Measurements from ENCODE around the gene PIGX. TPM values are rescaled to one million over a fixed set of nuclear protein-coding genes. Genes with fewer than 3 reads are reported as not detected.

Gene PIGX
- total and polyA plus RNA-seq, 2 donors (not counting 1 experiment from before 2014, with no cell fraction given) = 4.9 to 21.5 TPM

DNA sequence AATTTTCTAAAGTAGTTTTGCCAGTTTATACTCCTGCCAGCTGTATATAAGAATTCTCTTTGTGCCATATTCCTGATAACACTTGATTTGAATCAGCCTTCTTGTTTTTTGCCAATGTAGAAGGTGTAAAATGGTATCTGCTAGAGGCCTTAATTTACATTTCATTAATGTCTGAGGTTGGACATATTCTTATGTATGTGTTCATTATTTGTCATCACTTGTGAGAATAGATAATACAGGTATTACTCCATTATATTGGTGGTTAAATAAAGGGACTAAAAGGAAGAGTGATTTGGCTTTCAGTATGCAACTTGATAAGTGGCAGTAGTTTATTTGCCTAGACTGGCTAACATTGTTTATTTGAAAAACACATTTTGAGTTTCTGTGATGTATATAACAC lies 53.3 kb downstream of the PIGX start:
- TF ChIP-seq, protein P1, sequence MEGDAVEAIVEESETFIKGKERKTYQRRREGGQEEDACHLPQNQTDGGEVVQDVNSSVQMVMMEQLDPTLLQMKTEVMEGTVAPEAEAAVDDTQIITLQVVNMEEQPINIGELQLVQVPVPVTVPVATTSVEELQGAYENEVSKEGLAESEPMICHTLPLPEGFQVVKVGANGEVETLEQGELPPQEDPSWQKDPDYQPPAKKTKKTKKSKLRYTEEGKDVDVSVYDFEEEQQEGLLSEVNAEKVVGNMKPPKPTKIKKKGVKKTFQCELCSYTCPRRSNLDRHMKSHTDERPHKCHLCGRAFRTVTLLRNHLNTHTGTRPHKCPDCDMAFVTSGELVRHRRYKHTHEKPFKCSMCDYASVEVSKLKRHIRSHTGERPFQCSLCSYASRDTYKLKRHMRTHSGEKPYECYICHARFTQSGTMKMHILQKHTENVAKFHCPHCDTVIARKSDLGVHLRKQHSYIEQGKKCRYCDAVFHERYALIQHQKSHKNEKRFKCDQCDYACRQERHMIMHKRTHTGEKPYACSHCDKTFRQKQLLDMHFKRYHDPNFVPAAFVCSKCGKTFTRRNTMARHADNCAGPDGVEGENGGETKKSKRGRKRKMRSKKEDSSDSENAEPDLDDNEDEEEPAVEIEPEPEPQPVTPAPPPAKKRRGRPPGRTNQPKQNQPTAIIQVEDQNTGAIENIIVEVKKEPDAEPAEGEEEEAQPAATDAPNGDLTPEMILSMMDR (IDR thresholded peaks at IDR 0.05) = no peak
- H3K4me2 ChIP-seq (replicated peaks; ENCODE audit: low read depth, low read length, poor library complexity, severe bottlenecking) = no peak overlapping the region
- peaks cover 0 to 2% of the 10 kb centered on the region in 2 experiments for H3K36me3 ChIP-seq (replicated peaks in 1 of 2; ENCODE audit: control extremely low read depth in 1 of 2, control insufficient read depth in 1 of 2, extremely low read depth in 1 of 2, insufficient read depth in 2 of 2, low read length in 1 of 2)
- no peak for DNase-seq
- H3K4me1 ChIP-seq (ENCODE audit: control insufficient read depth in 2 of 2, insufficient read depth in 2 of 2, low read length in 2 of 2) = peaks cover 0 to 8% of the 10 kb centered on the region in 2 donors
- ChIA-PET POLR2A (no interaction called here), CTCF (no interaction called here)
- H4K20me1 ChIP-seq (ENCODE audit: control insufficient read depth, insufficient read depth, low read length, poor library complexity, severe bottlenecking) = peaks cover 64% of the 10 kb centered on the region
- Mint-ChIP-seq H3K4me1 (peaks cover 28% of the 10 kb centered on the region), H3K4me3 (no peak overlapping the region), H3K9me3 (ENCODE audit: insufficient read depth) (peaks cover 3% of the 10 kb centered on the region), H3K27me3 (no peaks in the 10 kb centered on the region), H3K27ac (no peak overlapping the region)
- intact Hi-C loops (cut with micrococcal nuclease) = no loop called here
- peaks cover 86% of the 10 kb centered on the region for H3K79me2 ChIP-seq (ENCODE audit: control insufficient read depth, insufficient read depth, low read length)
- no peaks in the 10 kb centered on the region for H3K9me3 ChIP-seq (ENCODE audit: control extremely low read depth in 1 of 3, control insufficient read depth in 2 of 3, insufficient read depth in 1 of 3, low read length in 2 of 3)
- H3K27me3 ChIP-seq (replicated peaks in 1 of 4; ENCODE audit: control extremely low read depth in 1 of 4, control insufficient read depth in 3 of 4, insufficient read depth in 4 of 4, low read length in 3 of 4) = no peaks in the 10 kb centered on the region
- no peak overlapping the region for H3K4me3 ChIP-seq (ENCODE audit: control extremely low read depth in 1 of 5, extremely low read depth in 1 of 5, insufficient read depth in 1 of 5, low read depth in 2 of 5, low read length in 4 of 5)
- H3K27ac ChIP-seq (ENCODE audit: low read length in 2 of 2) = no peak overlapping the region
- ATAC-seq (ENCODE audit: low read depth) = no peak
- no peak overlapping the region for H2AFZ ChIP-seq (ENCODE audit: insufficient read depth, low read depth, low read length, poor library complexity, severe bottlenecking)
- H3K9ac ChIP-seq (ENCODE audit: low read length) = no peak overlapping the region

DNA sequence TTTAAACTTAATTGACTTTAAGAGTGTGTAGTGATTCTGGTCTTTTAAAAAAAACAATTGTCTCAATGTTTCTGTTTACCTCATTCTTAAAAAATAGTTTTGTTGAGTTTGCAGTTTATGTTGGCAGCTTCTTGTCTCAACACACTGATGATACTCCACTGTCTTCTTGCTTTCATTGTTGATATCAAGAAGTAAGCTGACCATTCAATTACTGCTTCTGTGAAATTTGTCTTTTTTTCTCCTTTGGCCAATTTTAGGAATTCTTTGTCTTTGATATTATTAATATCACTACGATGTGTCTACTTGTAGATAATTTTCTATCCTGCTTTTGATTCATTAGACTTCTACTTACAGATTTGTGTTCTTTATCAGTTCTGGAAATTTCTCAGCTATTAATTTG lies 58.9 kb downstream of the PIGX start:
- DNase-seq (no peak), ATAC-seq (ENCODE audit: low read depth) (no peak)
- H3K36me3 ChIP-seq (replicated peaks in 1 of 2; ENCODE audit: control extremely low read depth in 1 of 2, control insufficient read depth in 1 of 2, extremely low read depth in 1 of 2, insufficient read depth in 2 of 2, low read length in 1 of 2) = peaks cover 0 to 2% of the 10 kb centered on the region in 2 experiments
- WGBS (ENCODE audit: insufficient coverage) = no CpG with 5 or more reads among the region's 1 CpG
- no peaks in the 10 kb centered on the region for H3K9me3 ChIP-seq (ENCODE audit: control extremely low read depth in 1 of 3, control insufficient read depth in 2 of 3, insufficient read depth in 1 of 3, low read length in 2 of 3)
- intact Hi-C loops (cut with micrococcal nuclease) = no loop called here
- H3K4me3 ChIP-seq (ENCODE audit: control extremely low read depth in 1 of 5, extremely low read depth in 1 of 5, insufficient read depth in 1 of 5, low read depth in 2 of 5, low read length in 4 of 5) = no peak overlapping the region
- no peak overlapping the region for H3K9ac ChIP-seq (ENCODE audit: low read length)
- peaks cover 26 to 29% of the 10 kb centered on the region in 2 donors for H3K4me1 ChIP-seq (ENCODE audit: control insufficient read depth in 2 of 2, insufficient read depth in 2 of 2, low read length in 2 of 2)
- no peaks in the 10 kb centered on the region for H3K27me3 ChIP-seq (replicated peaks in 1 of 4; ENCODE audit: control extremely low read depth in 1 of 4, control insufficient read depth in 3 of 4, insufficient read depth in 4 of 4, low read length in 3 of 4)
- no peak overlapping the region for H2AFZ ChIP-seq (ENCODE audit: insufficient read depth, low read depth, low read length, poor library complexity, severe bottlenecking)
- no peak for TF ChIP-seq EZH2 (IDR thresholded peaks at IDR 0.05; ENCODE audit: borderline replicate concordance, insufficient read depth, low read depth, low read length, poor library complexity, severe bottlenecking)
- TF ChIP-seq, protein P1 (IDR thresholded peaks at IDR 0.05) = no peak
- Mint-ChIP-seq H3K4me3 (no peak overlapping the region), H3K27me3 (no peaks in the 10 kb centered on the region), H3K9me3 (ENCODE audit: insufficient read depth) (no peaks in the 10 kb centered on the region), H3K27ac (no peak overlapping the region), H3K4me1 (peaks cover 53% of the 10 kb centered on the region)
- H3K27ac ChIP-seq (ENCODE audit: low read length in 2 of 2) = no peak overlapping the region
- CTCF ChIA-PET = no interaction called here
- peaks cover 91% of the 10 kb centered on the region for H4K20me1 ChIP-seq (ENCODE audit: control insufficient read depth, insufficient read depth, low read length, poor library complexity, severe bottlenecking)
- H3K4me2 ChIP-seq (replicated peaks; ENCODE audit: low read depth, low read length, poor library complexity, severe bottlenecking) = no peak overlapping the region
- peaks cover 98% of the 10 kb centered on the region for H3K79me2 ChIP-seq (ENCODE audit: control insufficient read depth, insufficient read depth, low read length)
- POLR2A ChIA-PET = no interaction called here

Data from B cell (primary cell).